Stimulated activated naive CD8-positive, alpha-beta T cell treated with anti-CD3 and anti-CD28 coated beads, Interleukin-15, Interleukin-2, amounts not matched to agents 100 ng/mL and 50 ng/mL, for 24 hours (primary cell): Measurements from ENCODE around the gene PSENEN.
"Not testable (repeated sequence)": the region's sequence is repeated elsewhere in the genome, so short reads cannot be mapped to it uniquely, and the experiment has no call there.

Experiments used
- H3K27ac Mint-ChIP-seq: one replicate; pipeline ENCODE4 v1.8.0; 2021; ENCODE audit warnings: mild to moderate bottlenecking, mixed read lengths
- H3K27me3 Mint-ChIP-seq: one replicate; pipeline ENCODE4 v1.8.0; 2021; ENCODE audit warnings: mixed read lengths
- H3K36me3 Mint-ChIP-seq: one replicate; pipeline ENCODE4 v1.8.0; 2021; ENCODE audit warnings: low read depth, mixed read lengths
- H3K4me1 Mint-ChIP-seq: one replicate; pipeline ENCODE4 v1.8.0; 2021; ENCODE audit warnings: low read depth, mixed read lengths
- H3K4me3 Mint-ChIP-seq: one replicate; pipeline ENCODE4 v1.8.0; 2021; ENCODE audit warnings: mild to moderate bottlenecking, mixed read lengths
- H3K9me3 Mint-ChIP-seq: one replicate; pipeline ENCODE4 v1.8.0; 2021; ENCODE audit warnings: mixed read lengths

Gene PSENEN

GRCh38 chr19:35715355-35715809 lies 30.1 kb upstream of the PSENEN start:
- peaks cover 58% of the 10 kb centered on the region for H3K4me1 Mint-ChIP-seq
- no peaks in the 10 kb centered on the region for H3K9me3 Mint-ChIP-seq
- H3K27ac Mint-ChIP-seq = peak overlapping the region; percentile 99
- peaks cover 58% of the 10 kb centered on the region for H3K36me3 Mint-ChIP-seq
- peak overlapping the region; percentile 92 for H3K4me3 Mint-ChIP-seq
- H3K27me3 Mint-ChIP-seq = no peaks in the 10 kb centered on the region

- Mint-ChIP-seq H3K27me3 (no peaks in the 10 kb centered on the region), H3K27ac (peak overlapping the region; percentile 99), H3K4me3 (peak overlapping the region; percentile 92), H3K36me3 (peaks cover 58% of the 10 kb centered on the region), H3K9me3 (no peaks in the 10 kb centered on the region), H3K4me1 (peaks cover 50% of the 10 kb centered on the region)
Observed at GRCh38 chr19:35715981-35716800, 29.3 kb upstream of the PSENEN start.

- Mint-ChIP-seq H3K9me3 (no peaks in the 10 kb centered on the region), H3K36me3 (peaks cover 60% of the 10 kb centered on the region), H3K4me1 (peaks cover 42% of the 10 kb centered on the region), H3K27me3 (no peaks in the 10 kb centered on the region), H3K27ac (peak overlapping the region; percentile 99), H3K4me3 (peak overlapping the region; percentile 92)
Observed at GRCh38 chr19:35716801-35717664, 28.4 kb upstream of the PSENEN start.

GRCh38 chr19:35717665-35718344 lies 27.6 kb upstream of the PSENEN start, which contains the start of gene KMT2B:
Gene KMT2B, plus strand, starts transcription at chr19:35718003. Its CDS starts 16 bp downstream, at chr19:35718019.
- H3K36me3 Mint-ChIP-seq = peaks cover 68% of the 10 kb centered on the region
- peak within 1 kb of the TSS; percentile 99 for H3K27ac Mint-ChIP-seq
- peak within 1 kb of the TSS; percentile 92 for H3K4me3 Mint-ChIP-seq
- no peaks in the 10 kb centered on the region for H3K9me3 Mint-ChIP-seq
- H3K27me3 Mint-ChIP-seq = no peaks in the 10 kb centered on the region
- H3K4me1 Mint-ChIP-seq = peaks cover 34% of the 10 kb centered on the region

GRCh38 chr19:35718345-35719041 lies 27.0 kb upstream of the PSENEN start:
- H3K4me3 Mint-ChIP-seq = peak overlapping the region; percentile 89
- peak overlapping the region; percentile 89 for H3K27ac Mint-ChIP-seq
- peaks cover 72% of the 10 kb centered on the region for H3K36me3 Mint-ChIP-seq
- no peaks in the 10 kb centered on the region for H3K9me3 Mint-ChIP-seq
- no peaks in the 10 kb centered on the region for H3K27me3 Mint-ChIP-seq
- H3K4me1 Mint-ChIP-seq = peaks cover 35% of the 10 kb centered on the region

- Mint-ChIP-seq H3K9me3 (no peaks in the 10 kb centered on the region), H3K27ac (peak overlapping the region; percentile 89), H3K36me3 (peaks cover 72% of the 10 kb centered on the region), H3K27me3 (no peaks in the 10 kb centered on the region), H3K4me3 (peak overlapping the region; percentile 89), H3K4me1 (peaks cover 35% of the 10 kb centered on the region)
Observed at GRCh38 chr19:35719402-35720162, 25.9 kb upstream of the PSENEN start.

- Mint-ChIP-seq H3K27ac (peak overlapping the region; percentile 72), H3K9me3 (no peaks in the 10 kb centered on the region), H3K36me3 (peaks cover 72% of the 10 kb centered on the region), H3K27me3 (no peaks in the 10 kb centered on the region), H3K4me3 (peak overlapping the region; percentile 28), H3K4me1 (peaks cover 32% of the 10 kb centered on the region)
Observed at GRCh38 chr19:35720163-35720524, 25.3 kb upstream of the PSENEN start.

GRCh38 chr19:35720648-35721047 lies 24.8 kb upstream of the PSENEN start:
- no peak overlapping the region for H3K27ac Mint-ChIP-seq
- no peaks in the 10 kb centered on the region for H3K27me3 Mint-ChIP-seq
- H3K4me1 Mint-ChIP-seq = peaks cover 32% of the 10 kb centered on the region
- H3K36me3 Mint-ChIP-seq = peaks cover 72% of the 10 kb centered on the region
- H3K9me3 Mint-ChIP-seq = no peaks in the 10 kb centered on the region
- H3K4me3 Mint-ChIP-seq = peak overlapping the region; percentile 7

GRCh38 chr19:35721374-35721773 lies 24.1 kb upstream of the PSENEN start:
- Mint-ChIP-seq H3K4me3 (no peak overlapping the region), H3K36me3 (peaks cover 72% of the 10 kb centered on the region), H3K27me3 (no peaks in the 10 kb centered on the region), H3K27ac (peak overlapping the region; percentile 16), H3K4me1 (peaks cover 25% of the 10 kb centered on the region), H3K9me3 (no peaks in the 10 kb centered on the region)

- Mint-ChIP-seq H3K27ac (peak overlapping the region; percentile 16), H3K4me3 (no peak overlapping the region), H3K27me3 (no peaks in the 10 kb centered on the region), H3K4me1 (peaks cover 21% of the 10 kb centered on the region), H3K9me3 (no peaks in the 10 kb centered on the region), H3K36me3 (peaks cover 69% of the 10 kb centered on the region)
Observed at GRCh38 chr19:35722461-35722860, 23.0 kb upstream of the PSENEN start.

- peaks cover 21% of the 10 kb centered on the region for H3K4me1 Mint-ChIP-seq
- H3K9me3 Mint-ChIP-seq = no peaks in the 10 kb centered on the region
- H3K36me3 Mint-ChIP-seq = peaks cover 73% of the 10 kb centered on the region
- H3K27ac Mint-ChIP-seq = no peak overlapping the region
- H3K4me3 Mint-ChIP-seq = no peak overlapping the region
- H3K27me3 Mint-ChIP-seq = no peaks in the 10 kb centered on the region
Observed at GRCh38 chr19:35722897-35723296, 22.6 kb upstream of the PSENEN start.

GRCh38 chr19:35723671-35724070 lies 21.8 kb upstream of the PSENEN start:
- Mint-ChIP-seq H3K27me3 (no peaks in the 10 kb centered on the region), H3K4me3 (no peak overlapping the region), H3K4me1 (peaks cover 18% of the 10 kb centered on the region), H3K27ac (no peak overlapping the region), H3K36me3 (peaks cover 81% of the 10 kb centered on the region), H3K9me3 (no peaks in the 10 kb centered on the region)

GRCh38 chr19:35724132-35724531 lies 21.3 kb upstream of the PSENEN start:
- Mint-ChIP-seq H3K27ac (peak overlapping the region; percentile 55), H3K4me1 (peaks cover 14% of the 10 kb centered on the region), H3K36me3 (peaks cover 83% of the 10 kb centered on the region)

More at GRCh38 chr19:35724132-35724531, 21.3 kb upstream of the PSENEN start:
- not testable (repeated sequence) for H3K27me3 Mint-ChIP-seq, H3K4me3 Mint-ChIP-seq, H3K9me3 Mint-ChIP-seq
